Measurements from ENCODE around the gene NFYB. TPM values are rescaled to one million over a fixed set of nuclear protein-coding genes. Genes with fewer than 3 reads are reported as not detected.
A peak's percentile ranks its signal among the peaks of the same experiment; 100 is the strongest.

Gene NFYB
- total and polyA plus RNA-seq, 2 donors from 2014 or later, result 24.6 to 31.1 TPM

- Histone ChIP-seq H3K9ac (ENCODE audit: low read length in 3 of 3) (no peak overlapping the region), H3K36me3 (ENCODE audit: control insufficient read depth in 2 of 3, insufficient read depth in 3 of 3, low read length in 3 of 3) (no peaks in the 10 kb centered on the region), H3K4me3 (ENCODE audit: low read length in 3 of 3) (no peak overlapping the region), H3K27ac (ENCODE audit: low read depth in 2 of 2, low read length in 2 of 2) (peak overlapping the region in 1 of 2 donors; percentile 1), H3K4me1 (ENCODE audit: control insufficient read depth in 2 of 3, insufficient read depth in 2 of 3, low read depth in 1 of 3, low read length in 3 of 3) (peaks cover 0 to 7% (median 4%) of the 10 kb centered on the region in 3 donors), H3K27me3 (ENCODE audit: control insufficient read depth, insufficient read depth, low read length) (no peaks in the 10 kb centered on the region), H3K9me3 (ENCODE audit: control insufficient read depth in 2 of 3, insufficient read depth in 1 of 3, low read length in 3 of 3) (no peaks in the 10 kb centered on the region)
- peak; percentile 84 to 93 (median 90) for DNase-seq
- peak; percentile 64 for FAIRE-seq
- TF ChIP-seq CTCF (IDR thresholded peaks at IDR 0.05; ENCODE audit: borderline replicate concordance, extremely low read depth, insufficient read depth), result peak; percentile 68
- intact Hi-C loops (cut with DNase I), result no loop called here
Measured at GRCh38 chr12:104108755-104109445, 29.1 kb downstream of the NFYB start.

- no peak for TF ChIP-seq CTCF (IDR thresholded peaks at IDR 0.05; ENCODE audit: borderline replicate concordance, extremely low read depth, insufficient read depth)
- H3K27me3 ChIP-seq (ENCODE audit: control insufficient read depth, insufficient read depth, low read length), result no peaks in the 10 kb centered on the region
- DNase-seq (no peak), FAIRE-seq (no peak)
- intact Hi-C loops (cut with DNase I), result no loop called here
- H3K9me3 ChIP-seq (ENCODE audit: control insufficient read depth in 2 of 3, insufficient read depth in 1 of 3, low read length in 3 of 3), result no peaks in the 10 kb centered on the region
- no peak overlapping the region for H3K4me3 ChIP-seq (ENCODE audit: low read length in 3 of 3)
- peaks cover 0 to 7% (median 0%) of the 10 kb centered on the region in 3 donors for H3K36me3 ChIP-seq (ENCODE audit: control insufficient read depth in 2 of 3, insufficient read depth in 3 of 3, low read length in 3 of 3)
- no peak overlapping the region for H3K9ac ChIP-seq (ENCODE audit: low read length in 3 of 3)
- H3K27ac ChIP-seq (ENCODE audit: low read depth in 2 of 2, low read length in 2 of 2), result no peak overlapping the region
- H3K4me1 ChIP-seq (ENCODE audit: control insufficient read depth in 2 of 3, insufficient read depth in 2 of 3, low read depth in 1 of 3, low read length in 3 of 3), result peaks cover 0 to 7% (median 4%) of the 10 kb centered on the region in 3 donors
Measured at GRCh38 chr12:104106965-104107364, 31.0 kb downstream of the NFYB start.

- Histone ChIP-seq H3K9me3 (ENCODE audit: control insufficient read depth in 2 of 3, insufficient read depth in 1 of 3, low read length in 3 of 3) (no peaks in the 10 kb centered on the region), H3K27me3 (ENCODE audit: control insufficient read depth, insufficient read depth, low read length) (no peaks in the 10 kb centered on the region), H3K4me1 (ENCODE audit: control insufficient read depth in 2 of 3, insufficient read depth in 2 of 3, low read depth in 1 of 3, low read length in 3 of 3) (peaks cover 0 to 7% (median 4%) of the 10 kb centered on the region in 3 donors), H3K27ac (ENCODE audit: low read depth in 2 of 2, low read length in 2 of 2) (no peak overlapping the region), H3K9ac (ENCODE audit: low read length in 3 of 3) (no peak overlapping the region), H3K36me3 (ENCODE audit: control insufficient read depth in 2 of 3, insufficient read depth in 3 of 3, low read length in 3 of 3) (peaks cover 0 to 7% (median 0%) of the 10 kb centered on the region in 3 donors), H3K4me3 (ENCODE audit: low read length in 3 of 3) (no peak overlapping the region)
- DNase-seq, result no peak
- no peak for FAIRE-seq
- intact Hi-C loops (cut with DNase I), result no loop called here
- TF ChIP-seq CTCF (IDR thresholded peaks at IDR 0.05; ENCODE audit: borderline replicate concordance, extremely low read depth, insufficient read depth), result no peak
Measured at GRCh38 chr12:104105461-104105860, 32.5 kb downstream of the NFYB start.
